HG03432 (cell line): ENCODE measurements around the gene OSBPL8.

ENCODE experiments used
- ATAC-seq: cut with Tn5 transposase; IDR thresholded peaks from one replicate; pipeline ENCODE4 v1.9.1; 2021; ENCODE audit warnings: mild to moderate bottlenecking, moderate library complexity; ENCODE audit not compliant: unreplicated experiment

The OSBPL8 gene

DNA sequence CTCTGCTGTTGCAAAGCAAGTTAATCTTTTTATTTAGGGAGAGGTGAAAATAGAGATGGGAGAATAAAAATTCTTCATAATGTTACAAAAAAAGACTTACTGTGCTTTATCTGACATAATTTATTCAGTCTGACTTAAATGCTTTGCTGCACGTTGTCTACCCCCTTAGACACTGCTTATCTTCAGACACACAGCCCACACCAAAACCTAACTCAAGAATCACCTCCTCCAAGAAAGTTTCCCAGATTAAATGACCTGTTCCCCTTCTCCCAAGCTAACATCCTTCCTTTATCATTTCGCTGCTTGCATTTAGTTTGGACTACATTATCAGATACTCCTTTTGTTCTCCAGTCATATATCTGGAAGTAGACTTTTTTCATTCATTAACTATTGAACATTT, 3.8 kb downstream of the OSBPL8 start:
- no peak for ATAC-seq

DNA sequence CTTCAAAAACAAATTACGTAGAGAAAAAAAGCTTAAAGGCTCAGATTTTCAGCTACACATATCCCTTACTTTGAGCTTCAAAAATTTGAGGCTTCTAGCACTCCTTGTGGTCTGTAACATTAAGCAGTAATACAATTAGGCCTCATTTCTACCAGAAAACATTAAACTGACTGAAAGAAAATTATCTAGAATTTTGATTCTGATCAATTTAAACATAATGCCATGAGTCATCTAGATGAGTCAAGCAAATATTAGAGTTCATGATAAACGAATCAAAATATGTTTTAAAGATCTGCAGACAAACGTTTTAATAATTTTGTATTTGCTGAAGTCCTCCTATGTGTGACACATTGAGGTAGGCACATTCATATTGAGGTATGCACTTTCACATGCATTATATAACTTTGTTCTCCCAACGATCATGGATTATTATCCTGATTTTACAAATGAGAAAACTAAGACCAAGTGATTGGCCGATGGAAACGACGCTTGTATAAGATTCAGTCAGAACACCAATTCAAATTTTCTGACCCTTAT, 4.3 kb downstream of the OSBPL8 start:
- ATAC-seq, result no peak

- ATAC-seq, result no peak
Observed at GRCh38 chr12:76554405-76555230, 5.0 kb downstream of the OSBPL8 start.

GRCh38 chr12:76552343-76552938, 7.1 kb downstream of the OSBPL8 start:
- no peak for ATAC-seq

DNA sequence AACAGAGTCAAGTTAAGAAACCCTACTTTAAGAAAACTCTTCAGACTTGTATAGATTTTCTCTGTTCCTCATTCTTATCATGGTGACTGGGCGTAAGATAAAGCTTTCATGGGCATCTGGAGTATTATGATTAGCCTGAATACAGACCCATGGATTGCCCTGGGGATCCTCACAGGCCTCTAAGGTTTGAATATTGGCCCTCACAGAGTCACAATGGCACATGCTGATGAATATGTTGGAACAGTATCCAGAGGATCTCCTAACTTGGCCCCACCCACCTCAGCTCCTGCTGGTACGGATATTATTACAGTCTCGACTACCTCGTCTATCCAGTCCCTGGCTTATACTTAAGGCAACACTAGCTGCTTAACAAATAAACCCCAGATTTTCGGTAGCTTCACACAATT, 8.1 kb downstream of the OSBPL8 start:
- ATAC-seq, result peak; percentile 58

DNA sequence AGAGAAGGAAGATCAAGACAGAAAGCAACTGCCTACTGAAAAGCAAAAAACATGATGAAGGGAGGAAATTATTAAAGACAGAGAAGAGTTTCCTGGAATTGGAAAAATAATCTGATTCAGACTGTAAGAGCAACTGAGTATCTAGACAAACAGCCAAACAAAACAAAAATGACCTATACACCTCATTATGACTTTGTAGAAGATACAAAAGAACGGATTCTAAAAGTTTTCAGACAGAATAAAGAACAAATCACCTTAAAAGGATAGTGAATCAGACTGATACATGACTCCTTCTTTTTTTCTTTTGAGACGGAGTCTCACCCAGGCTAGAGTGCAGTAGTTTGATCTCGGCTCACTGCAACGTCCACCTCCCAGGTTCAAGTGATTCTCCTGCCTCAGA, 10.4 kb downstream of the OSBPL8 start:
- no peak for ATAC-seq

- no peak for ATAC-seq
Observed at GRCh38 chr12:76548222-76548837, 11.2 kb downstream of the OSBPL8 start.

DNA sequence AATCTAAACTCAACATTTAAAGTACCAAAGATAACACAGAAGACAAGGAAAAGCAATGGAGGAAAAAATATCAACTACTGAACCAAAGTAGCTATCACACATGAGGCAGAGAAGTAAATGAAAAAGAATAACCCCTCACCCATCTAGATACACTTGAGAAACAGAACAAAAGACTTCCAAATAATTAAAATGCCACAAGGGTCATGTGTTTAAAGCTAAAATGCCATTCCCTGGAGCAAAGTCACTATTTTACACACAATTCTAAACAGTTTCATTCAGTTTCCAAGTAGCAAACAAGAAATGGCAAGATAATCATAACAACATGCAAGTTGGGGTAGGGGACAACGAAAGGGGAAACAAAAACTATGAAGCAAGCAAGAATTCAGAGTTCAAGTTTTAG, 12.0 kb downstream of the OSBPL8 start:
- no peak for ATAC-seq

GRCh38 chr12:76546889-76547288, 12.7 kb downstream of the OSBPL8 start:
- no peak for ATAC-seq

- no peak for ATAC-seq
Observed at GRCh38 chr12:76545486-76545885, 14.1 kb downstream of the OSBPL8 start.

DNA sequence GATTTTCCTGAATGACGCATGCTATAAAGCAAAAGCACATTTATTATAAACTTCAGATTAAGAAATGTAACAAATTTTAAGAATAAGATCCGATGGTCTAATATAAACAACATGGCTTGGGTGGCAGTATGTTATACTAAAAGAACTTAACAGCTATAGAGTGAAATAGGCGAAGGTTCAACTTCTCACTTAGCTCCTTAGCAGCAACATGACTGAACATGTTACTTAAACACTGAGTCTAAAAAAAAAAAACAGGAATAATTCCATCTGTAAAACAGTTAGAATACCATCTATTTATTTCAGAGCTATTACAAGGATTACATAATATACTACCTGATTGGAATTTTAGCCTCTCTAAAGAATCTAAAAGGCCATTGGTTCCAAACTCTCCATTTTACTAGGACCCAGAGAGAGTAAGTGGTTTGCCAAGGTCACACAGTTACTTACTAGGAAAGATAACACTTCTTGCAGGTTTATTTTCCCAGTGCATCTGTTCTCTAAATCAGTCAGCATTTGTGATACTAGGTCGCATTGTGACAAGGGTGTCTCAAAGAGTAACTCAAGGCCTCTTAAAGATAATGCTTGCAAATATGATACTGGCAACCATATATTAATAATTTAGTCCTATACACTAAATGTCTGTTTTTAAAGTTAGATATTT, 14.8 kb downstream of the OSBPL8 start:
- ATAC-seq, result no peak

- ATAC-seq, result no peak
Observed at GRCh38 chr12:76543813-76544347, 15.7 kb downstream of the OSBPL8 start.

DNA sequence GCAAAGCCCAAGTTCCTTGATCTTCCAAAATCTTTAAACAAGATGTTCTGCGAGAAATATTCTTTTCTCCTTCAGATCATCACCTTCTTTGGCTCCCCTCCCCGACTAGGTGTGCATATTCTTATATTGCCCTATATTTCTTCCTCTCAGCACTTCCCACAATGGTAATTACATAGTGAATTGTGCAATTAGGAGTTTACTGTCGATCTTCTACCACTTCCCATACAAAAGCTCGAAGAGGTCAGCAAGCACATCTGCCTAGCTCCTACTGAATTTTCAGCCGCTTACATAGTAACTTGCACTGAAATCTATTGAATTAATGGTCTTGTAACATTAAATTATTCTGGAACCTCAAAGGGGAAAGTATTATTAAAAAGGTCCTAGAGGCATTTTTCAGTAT, 16.7 kb downstream of the OSBPL8 start:
- no peak for ATAC-seq

- ATAC-seq, result no peak
Observed at GRCh38 chr12:76539727-76540126, 19.8 kb downstream of the OSBPL8 start.

- no peak for ATAC-seq
Observed at GRCh38 chr12:76537923-76538322, 21.6 kb downstream of the OSBPL8 start.

DNA sequence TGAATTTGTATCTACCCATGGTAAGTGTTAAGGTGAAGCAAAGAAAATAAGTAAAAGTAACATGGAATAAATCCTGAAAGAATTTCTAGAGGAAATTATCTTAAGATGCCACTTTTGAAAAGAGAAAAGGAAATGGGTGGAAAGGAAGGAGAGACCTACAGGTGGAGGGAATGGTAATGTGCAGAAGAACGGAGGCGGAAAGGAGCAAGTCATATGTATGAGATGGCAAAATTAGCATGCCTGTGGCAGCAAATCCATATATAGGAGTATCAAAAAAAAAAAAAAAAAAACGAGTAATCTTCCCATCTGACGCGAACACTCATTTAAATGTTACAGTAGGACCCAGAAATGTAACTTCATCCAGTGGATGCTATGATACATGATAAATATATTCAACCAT, 23.0 kb downstream of the OSBPL8 start:
- no peak for ATAC-seq

GRCh38 chr12:76535170-76535569, 24.4 kb downstream of the OSBPL8 start:
- no peak for ATAC-seq

GRCh38 chr12:76533331-76533730, 26.2 kb downstream of the OSBPL8 start:
- no peak for ATAC-seq

GRCh38 chr12:76532520-76532919, 27.1 kb downstream of the OSBPL8 start:
- ATAC-seq, result no peak

DNA sequence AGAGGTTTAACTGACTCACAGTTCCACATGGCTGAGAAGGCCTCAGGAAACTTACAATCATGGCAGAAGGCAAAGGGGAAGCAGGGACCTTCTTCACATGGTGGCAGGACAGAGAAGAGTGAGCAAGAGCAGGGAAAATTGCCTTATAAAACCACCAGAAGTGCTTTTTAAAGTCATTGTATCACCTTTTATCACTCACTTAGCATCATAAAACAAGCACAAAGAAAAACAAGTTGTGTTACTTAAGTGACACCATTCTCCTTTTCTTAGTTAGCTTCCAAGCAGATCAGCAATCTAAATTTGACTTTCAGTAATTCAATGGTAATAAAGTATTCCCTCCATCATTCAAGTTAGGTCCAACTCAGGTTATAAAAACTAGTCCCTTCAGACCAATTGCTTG, 28.5 kb downstream of the OSBPL8 start:
- no peak for ATAC-seq

- ATAC-seq, result no peak
Observed at GRCh38 chr12:76530516-76530915, 29.1 kb downstream of the OSBPL8 start.
